ENCODE results near the gene FBLN1.

Gene FBLN1

GRCh38 chr22:45582955-45583320, 80.3 kb downstream of the FBLN1 start:
- no peak overlapping the region for H3K4me3 ChIP-seq (ENCODE audit: low read depth, low read length)
- no peak for TF ChIP-seq CTCF (IDR thresholded peaks at IDR 0.05; ENCODE audit: low read depth, low read length)

GRCh38 chr22:45583504-45583903, 80.8 kb downstream of the FBLN1 start:
- TF ChIP-seq CTCF (IDR thresholded peaks at IDR 0.05; ENCODE audit: low read depth, low read length) = no peak

GRCh38 chr22:45584121-45584570, 81.5 kb downstream of the FBLN1 start:
- no peak for TF ChIP-seq CTCF (IDR thresholded peaks at IDR 0.05; ENCODE audit: low read depth, low read length)
- no peak overlapping the region for H3K4me3 ChIP-seq (ENCODE audit: low read depth, low read length)

More at GRCh38 chr22:45583504-45583903, 80.8 kb downstream of the FBLN1 start:
- H3K4me3 ChIP-seq (ENCODE audit: low read depth, low read length) = no peak overlapping the region

- no peak overlapping the region for H3K4me3 ChIP-seq (ENCODE audit: low read depth, low read length)
- no peak for TF ChIP-seq CTCF (IDR thresholded peaks at IDR 0.05; ENCODE audit: low read depth, low read length)
These were observed 82.1 kb downstream of the FBLN1 start for GRCh38 chr22:45584621-45585436.

- no peak for TF ChIP-seq CTCF (IDR thresholded peaks at IDR 0.05; ENCODE audit: low read depth, low read length)
- no peak overlapping the region for H3K4me3 ChIP-seq (ENCODE audit: low read depth, low read length)
These were observed 82.7 kb downstream of the FBLN1 start for GRCh38 chr22:45585437-45585755.

GRCh38 chr22:45585946-45586540, 83.4 kb downstream of the FBLN1 start:
- no peak overlapping the region for H3K4me3 ChIP-seq (ENCODE audit: low read depth, low read length)
- no peak for TF ChIP-seq CTCF (IDR thresholded peaks at IDR 0.05; ENCODE audit: low read depth, low read length)

- no peak for TF ChIP-seq CTCF (IDR thresholded peaks at IDR 0.05; ENCODE audit: low read depth, low read length)
- no peak overlapping the region for H3K4me3 ChIP-seq (ENCODE audit: low read depth, low read length)
These were observed 84.1 kb downstream of the FBLN1 start for GRCh38 chr22:45586651-45587405.
